ENCODE data around the gene ANTKMT. TPM values are rescaled to one million over a fixed set of nuclear protein-coding genes. Genes with fewer than 3 reads are reported as not detected.

Gene ANTKMT
- polyA plus RNA-seq, 4 donors = 13.5 to 27.8 (median 14.4) TPM

DNA sequence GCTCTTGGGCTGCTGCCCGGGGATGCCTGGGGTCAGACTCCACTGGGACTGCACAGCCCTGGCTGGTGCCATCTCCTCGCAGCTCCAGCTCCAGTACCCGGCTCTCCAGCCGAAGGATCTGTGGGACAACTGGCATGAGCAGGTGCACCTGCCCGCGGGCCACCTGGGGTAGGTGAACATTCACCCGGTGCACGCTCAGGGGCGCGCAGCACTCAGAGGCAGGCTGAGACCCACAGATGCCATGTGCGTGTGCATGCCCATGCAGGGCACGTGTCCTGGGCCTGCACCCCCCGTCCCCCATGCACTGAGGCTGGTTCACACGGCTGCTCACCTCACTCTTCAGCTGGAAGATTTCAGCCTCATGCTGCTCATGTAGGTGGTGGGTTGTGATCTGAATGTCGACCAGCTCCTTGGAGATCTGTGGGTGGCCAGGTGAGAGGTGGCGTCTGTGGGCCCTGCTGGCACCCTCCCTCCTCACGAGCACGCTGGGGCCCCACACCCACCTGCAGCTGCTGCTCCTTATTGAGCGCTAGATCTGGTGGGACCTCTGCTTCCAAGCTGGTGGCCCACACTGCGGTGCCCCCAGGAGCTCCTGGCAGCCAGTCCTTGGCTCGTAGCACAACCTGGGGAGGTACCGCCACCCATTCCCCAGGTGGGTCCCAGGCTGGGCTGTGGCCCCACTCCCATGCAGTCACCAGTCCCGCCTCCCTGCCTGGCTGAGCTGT, 4.7 kb downstream of the ANTKMT start:
- DNase-seq (ENCODE audit: low read depth in 4 of 4, low spot score in 3 of 4) = no peak

DNA sequence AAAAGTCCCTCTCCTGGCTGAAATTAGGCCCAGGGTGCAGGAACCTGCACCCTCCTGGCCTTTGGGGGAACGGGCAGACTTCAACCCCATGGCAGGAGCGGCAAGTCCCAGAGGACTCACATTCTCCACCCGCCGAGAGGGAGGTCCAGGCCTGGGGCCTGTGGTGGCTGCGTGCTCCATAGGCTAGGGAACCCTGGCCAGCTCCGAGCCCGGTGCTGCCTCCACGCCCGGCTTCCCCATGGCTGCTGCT, 5.2 kb downstream of the ANTKMT start:
- no peak for DNase-seq (ENCODE audit: low read depth in 4 of 4, low spot score in 3 of 4)

DNA sequence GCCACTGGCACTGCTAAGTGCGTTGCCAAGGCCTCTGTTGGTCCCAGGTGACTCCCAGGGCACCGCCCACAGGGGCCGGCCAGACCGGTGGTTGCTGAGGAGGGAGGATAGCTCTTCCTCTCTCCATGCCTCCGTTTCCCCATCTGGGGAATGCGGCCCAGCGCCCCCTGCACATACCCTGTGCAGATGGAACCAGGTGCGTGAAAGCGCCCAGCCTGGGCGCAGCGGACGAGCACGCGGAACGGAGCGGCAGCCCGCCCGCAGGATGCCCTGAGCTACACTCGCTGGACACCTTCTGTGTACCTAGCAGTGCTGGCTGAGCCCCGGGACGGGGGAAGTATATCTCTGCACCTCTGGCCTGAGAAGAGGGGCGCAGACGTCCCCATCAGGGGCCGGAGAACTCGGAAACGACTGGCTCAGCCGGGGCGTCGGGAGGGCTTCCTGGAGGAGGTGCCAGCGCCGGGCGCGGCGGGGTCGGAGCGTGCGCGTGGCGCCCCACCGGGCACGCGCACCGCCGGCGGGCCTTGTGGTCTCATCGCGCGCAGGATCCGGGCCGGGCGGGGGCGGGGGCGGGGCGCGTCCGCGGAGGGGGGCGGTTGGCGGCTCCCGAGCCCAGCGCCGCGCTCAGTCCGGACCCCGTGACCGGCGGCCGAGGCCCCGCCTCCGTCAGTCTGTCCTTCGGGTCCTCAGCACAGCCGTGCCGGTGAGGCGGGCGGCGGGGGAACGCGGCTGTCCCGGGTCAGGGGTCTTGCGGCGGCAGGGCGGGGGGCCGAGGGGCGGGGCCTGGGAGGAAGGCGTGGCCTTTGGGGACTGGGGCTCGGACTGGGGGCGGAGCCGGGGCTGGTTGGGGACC, 5.7 kb downstream of the ANTKMT start, which contains the start of the genes CCDC78 and HAGHL:
Gene CCDC78, minus strand, starts transcription at position 6 of the 853 bp plus-strand sequence. CDS start 76 bp downstream, outside the sequence.
Gene HAGHL, plus strand, starts transcription at position 669 of the 853 bp plus-strand sequence. CDS start 404 bp downstream, outside the sequence.
- no peak for DNase-seq (ENCODE audit: low read depth in 4 of 4, low spot score in 3 of 4)

DNA sequence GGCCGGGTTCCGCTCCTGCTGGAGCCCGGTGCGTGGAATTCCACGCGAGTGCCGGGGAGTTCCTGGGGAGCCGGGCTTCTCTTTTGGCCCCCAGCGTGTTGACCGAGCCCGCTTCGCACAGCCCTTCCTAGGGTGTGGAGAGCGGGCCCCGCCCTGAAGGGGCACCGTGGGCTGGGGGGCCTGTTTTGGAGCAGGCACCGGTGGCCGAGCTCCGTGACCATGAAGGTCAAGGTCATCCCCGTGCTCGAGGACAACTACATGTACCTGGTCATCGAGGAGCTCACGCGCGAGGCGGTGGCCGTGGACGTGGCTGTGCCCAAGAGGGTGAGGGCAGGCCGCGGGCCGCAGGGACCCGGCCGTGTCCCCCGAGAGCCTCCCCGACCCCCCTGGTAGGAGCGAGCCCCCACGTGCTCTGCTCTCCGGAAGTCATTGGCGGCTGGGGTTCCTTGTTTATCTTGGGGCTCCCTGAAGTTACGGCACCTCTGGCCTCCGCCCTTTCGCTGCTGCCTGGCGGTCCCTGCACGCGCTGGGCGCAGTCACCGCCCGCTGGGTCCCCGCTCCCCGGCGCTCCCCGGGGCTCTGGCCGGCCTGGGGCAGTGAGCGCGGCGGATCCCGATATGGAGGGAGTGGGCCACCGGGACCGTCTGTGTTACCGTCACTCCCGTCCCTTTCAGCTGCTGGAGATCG, 6.5 kb downstream of the ANTKMT start:
- DNase-seq (ENCODE audit: low read depth in 4 of 4, low spot score in 3 of 4) = no peak

DNA sequence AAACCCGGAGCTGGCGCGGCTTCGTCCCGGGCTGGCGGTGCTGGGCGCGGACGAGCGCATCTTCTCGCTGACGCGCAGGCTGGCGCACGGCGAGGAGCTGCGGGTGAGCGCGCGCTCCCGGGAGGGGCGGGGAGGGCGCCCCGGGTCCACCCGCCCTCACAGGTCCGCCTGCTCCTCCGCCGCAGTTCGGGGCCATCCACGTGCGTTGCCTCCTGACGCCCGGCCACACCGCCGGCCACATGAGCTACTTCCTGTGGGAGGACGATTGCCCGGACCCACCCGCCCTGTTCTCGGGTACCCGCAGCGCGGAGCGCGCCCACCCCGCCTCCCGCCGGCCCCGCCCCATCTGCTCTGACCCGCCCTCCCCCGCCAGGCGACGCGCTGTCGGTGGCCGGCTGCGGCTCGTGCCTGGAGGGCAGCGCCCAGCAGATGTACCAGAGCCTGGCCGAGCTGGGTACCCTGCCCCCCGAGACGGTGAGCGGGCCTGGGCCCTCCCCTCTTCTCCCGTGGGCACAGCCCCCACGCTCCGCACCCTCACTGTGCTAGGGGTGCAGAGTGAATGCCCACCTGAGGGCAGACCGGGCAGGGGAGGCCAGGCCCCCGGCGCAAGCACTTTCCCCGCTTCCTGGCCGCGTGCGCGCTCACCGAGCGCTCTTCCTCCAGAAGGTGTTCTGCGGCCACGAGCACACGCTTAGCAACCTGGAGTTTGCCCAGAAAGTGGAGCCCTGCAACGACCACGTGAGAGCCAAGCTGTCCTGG, 7.4 kb downstream of the ANTKMT start:
- no peak for DNase-seq (ENCODE audit: low read depth in 4 of 4, low spot score in 3 of 4)

DNA sequence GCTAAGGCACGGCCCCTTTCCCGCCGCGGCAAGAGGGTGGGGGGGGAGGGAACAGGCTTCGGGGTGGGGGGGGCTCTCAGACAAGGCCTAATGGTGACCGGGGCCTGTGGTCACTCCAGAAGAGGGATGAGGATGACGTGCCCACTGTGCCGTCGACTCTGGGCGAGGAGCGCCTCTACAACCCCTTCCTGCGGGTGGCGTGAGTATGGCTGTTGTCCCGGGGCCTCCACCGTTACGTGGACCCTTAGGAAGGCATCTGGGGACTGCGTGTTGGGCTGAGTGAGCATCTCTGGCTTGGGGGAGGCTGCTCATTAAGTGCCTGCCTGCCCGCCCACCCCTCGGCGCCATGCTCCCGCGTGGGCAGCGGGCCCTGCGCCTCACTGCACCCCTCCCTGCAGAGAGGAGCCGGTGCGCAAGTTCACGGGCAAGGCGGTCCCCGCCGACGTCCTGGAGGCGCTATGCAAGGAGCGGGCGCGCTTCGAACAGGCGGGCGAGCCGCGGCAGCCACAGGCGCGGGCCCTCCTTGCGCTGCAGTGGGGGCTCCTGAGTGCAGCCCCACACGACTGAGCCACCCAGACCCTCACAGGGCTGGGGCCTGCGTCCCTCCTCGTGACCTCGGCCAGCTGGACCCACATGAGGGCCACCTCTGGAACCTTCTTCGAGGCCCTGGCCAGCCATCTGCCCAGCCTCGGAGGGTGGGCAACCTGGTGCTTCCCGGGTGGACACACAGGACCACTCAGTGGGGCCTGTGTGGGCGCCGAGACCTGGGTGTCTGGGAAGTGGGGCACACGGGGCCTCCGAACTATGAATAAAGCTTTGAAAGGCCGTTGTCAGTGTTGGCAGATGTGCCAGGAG, 8.2 kb downstream of the ANTKMT start:
- no peak for DNase-seq (ENCODE audit: low read depth in 4 of 4, low spot score in 3 of 4)

DNA sequence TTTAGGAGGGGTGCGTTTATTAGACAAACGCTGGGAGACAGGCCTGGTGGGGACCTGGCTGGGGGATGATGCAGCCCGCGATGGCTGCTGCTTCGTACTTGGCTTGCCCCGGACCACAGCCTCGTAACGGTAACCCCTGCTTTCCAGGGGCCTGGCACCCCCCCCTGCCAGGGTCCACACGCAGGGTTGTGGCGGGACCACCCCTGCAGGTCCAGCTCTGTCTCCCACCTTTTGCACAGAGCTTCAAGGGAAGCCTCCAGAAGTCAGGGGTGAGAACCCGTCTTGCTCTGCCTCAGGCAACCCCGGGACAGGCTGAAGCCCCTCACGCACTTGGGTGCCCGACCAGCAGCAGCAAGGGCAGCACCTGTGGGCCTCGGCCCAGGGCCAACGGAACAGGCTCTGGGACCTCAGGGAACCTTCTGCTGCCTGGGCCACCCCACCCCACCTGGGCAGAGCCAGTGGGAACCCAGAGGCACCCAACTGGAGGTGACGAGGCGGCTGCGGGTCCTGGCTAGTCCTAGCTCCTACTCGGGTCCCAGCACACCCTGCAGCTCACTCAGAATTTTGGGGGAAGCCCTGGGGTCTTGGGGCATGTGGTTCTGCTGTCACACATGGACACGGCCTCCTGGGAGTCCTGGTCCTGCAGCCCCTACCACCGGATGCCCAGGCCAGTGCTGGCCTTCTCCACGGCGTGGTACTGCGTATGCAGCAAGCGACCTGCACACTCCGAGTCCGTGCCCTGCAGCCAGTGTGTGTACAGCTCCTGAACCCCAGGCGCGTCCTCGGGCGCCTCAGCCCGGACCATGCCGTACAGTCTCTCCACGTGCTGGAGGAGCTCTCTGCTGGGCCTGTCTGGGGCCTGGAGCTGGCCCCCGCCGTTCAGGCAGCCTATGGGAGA, 9.1 kb downstream of the ANTKMT start:
- no peak for DNase-seq (ENCODE audit: low read depth in 4 of 4, low spot score in 3 of 4)

DNA sequence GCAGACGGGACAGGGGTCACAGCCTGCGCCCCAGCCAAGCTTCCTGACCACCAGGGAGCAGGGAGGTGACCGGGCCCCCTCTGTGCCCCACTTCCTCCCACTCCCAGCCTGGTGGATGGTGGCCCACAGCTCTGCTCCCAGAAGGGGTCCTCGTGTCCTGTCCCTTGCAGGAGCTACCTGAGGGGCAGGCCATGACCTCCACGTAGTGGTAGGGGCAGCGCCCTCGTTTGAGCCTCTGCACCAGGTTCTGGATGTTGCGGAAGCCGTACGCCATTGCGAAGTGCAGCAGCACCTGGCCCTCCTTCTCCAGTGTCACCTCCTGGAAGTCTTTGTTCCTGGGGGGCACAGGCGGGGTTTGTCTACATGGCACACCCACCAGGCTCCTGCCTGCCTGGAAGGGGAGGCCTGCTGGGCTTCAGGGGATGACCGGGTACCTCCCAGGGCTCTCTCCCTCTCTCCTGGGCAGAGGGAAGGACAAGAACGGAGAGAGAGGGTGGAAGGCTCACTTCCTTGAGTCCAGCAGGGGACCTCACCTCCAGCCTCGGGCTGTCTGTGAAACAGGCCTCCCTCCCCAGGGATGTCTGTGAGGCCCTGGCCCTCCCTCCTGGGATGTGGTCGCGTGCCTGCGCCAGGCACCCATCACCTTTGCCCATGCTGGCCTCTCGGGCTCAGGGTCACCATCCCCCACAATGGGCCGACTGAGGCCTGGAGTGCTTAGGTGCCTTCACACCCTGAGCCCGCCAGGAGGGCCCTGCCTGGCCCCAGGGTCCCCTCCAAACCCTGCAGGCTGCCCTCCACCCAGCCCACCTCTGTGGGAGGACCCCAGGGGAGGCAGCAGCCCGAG, 9.9 kb downstream of the ANTKMT start:
- DNase-seq (ENCODE audit: low read depth in 4 of 4, low spot score in 3 of 4) = no peak

DNA sequence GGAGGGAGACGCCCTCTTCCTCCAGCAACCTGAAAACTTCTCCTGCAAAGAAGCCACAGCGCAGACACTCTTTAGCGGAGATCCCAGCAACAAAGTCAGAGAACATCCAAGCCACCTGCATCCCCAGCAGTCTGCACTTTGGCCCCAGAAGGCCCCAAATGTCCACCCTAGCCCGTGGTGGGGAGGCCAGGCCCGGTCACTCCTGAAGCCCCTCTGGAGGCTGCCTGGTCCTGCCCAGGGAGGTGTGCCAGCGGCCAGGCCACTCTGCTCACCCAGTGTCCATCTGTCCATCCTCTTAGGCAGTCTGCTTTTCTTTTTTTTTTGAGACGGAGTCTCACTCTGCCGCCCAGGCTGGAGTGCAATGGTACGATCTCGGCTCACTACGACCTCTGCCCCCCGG, 11.4 kb downstream of the ANTKMT start:
- no peak for DNase-seq (ENCODE audit: low read depth in 4 of 4, low spot score in 3 of 4)

DNA sequence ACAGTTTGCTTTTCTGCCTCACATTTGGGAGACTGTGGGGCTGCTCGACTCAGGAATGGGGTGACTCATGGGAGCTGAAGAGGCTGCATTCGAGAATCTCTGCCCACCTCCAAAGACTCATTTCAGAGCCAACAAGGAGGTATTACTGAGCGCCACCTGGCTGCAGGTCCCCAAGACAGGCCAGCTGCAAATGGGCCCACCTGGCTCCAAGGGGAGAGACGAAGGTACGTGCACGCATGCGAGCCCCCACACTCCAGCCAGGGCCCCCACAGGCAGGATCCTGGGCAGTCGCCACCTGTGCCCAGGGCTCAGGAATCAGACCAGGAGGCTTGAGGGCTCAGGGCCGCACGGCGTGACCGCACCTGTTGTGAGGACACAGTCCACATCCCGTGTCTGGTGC, 12.0 kb downstream of the ANTKMT start:
- DNase-seq (ENCODE audit: low read depth in 4 of 4, low spot score in 3 of 4) = no peak

DNA sequence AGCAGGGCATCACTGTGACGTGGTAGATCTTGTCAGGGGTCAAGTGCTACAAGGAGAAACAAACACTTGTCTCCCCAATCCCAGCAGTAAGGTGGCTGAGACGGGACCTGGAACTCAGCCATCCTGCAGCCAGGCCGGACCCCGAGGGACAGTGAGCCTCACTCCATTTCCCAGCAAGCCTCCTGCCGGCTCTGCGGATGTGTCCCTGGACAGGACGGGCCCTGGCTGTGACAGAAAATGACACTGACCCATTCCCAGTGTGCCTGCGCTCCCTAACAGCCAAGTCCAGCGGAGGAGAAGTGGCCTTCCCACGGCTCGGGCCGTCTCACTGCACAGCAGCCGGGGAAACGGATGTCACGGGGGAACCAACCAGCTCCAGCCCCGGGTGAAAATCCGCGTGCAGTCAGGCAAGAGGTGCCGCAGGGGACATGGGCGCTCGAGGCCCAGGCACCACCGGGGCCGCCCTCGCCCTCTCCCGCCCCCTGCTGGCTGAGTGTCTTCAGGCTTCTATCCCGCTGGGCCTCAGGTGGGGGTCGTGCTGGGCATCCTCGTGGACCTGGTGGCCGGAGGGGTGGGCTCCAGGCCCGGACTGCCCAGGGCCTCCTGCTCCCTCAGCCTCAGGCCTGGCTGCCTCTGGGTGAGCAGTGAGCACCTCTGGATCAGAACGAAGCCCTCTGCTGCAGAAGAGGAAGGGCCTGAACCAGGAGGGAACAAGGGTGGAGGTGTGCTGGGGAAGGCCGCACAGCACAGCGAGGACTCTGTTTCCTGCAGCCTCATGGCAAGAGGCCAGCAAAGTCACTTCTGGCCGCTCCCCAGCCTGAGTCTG, 12.6 kb downstream of the ANTKMT start:
- no peak for DNase-seq (ENCODE audit: low read depth in 4 of 4, low spot score in 3 of 4)

DNA sequence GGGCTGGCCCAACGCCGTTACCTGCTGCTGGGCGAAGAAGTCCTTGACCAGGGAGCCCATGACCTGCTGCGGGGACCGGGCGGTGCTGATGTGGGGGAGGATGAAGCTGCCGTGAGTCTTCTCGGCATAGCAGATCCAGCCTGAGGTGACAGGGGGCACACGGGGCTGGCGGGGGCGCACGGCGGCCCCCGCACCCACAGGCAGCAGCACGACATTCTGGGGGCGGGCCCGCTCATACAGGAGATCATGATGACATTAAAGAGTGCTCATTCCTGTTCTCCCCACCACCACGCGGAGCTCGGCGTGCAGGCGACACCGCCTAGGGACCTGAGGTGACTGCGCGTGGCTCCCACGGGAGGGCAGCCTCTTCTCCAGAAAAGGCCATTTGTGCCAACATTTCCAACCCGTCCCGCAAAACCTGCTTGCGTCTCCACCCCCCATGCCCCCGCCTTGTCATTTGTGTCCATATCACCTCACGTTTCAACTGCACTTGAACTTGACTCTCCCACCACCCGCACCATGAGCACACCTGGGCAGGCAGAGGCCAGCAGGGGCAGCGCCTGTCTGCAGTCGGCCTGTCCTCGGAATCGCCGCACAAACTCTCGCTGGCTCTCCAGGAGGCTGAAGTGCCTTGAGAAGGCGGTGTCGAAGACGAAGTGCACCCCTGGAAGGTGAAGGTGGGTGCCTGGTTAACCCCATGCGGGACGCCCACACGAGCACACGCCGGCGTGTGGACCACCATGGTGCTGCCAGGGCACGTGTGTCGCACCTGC, 13.4 kb downstream of the ANTKMT start:
- no peak for DNase-seq (ENCODE audit: low read depth in 4 of 4, low spot score in 3 of 4)

DNA sequence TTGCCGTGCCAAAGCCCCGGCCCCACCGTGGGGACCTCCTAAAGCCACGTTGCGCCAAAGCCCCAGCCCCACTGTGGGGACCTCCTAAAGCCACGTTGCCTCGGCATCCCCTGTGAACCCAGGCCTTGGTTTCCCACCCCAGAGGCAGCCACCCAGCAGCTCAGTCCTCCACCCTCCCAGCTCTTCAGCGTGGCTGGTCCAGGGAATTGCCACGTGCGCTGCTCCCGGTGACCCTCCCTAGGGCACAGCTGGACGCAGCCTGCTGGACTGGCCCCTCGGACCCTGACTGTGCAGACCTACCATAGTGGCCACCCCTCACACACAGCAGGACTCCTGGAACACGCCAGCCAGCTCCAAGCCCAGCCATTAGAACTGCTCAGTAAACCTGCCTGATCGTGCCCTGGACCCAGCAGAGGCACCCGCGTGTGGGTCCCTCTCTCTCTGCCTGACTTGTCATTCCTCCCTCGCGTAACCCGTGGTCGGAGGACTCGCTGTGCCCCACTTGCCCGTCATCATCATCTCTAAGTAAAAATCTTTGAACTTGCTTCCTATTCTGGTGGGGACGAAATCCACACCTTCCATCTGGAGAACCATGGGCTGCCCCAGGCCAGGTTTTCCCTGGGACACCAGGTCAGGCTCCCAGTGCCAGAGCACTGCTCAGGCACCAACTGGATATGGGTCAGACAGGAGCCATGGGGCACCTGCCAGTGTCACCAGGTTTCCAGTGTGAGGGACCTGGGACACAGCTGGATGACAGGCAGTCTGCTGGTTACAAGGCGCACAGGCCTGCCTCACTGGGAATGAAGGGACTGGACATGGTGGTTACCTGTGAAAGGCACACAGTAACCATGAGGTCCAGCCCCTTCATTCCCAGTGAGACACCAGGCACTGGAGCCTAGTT, 14.3 kb downstream of the ANTKMT start:
- DNase-seq (ENCODE audit: low read depth in 4 of 4, low spot score in 3 of 4) = no peak

DNA sequence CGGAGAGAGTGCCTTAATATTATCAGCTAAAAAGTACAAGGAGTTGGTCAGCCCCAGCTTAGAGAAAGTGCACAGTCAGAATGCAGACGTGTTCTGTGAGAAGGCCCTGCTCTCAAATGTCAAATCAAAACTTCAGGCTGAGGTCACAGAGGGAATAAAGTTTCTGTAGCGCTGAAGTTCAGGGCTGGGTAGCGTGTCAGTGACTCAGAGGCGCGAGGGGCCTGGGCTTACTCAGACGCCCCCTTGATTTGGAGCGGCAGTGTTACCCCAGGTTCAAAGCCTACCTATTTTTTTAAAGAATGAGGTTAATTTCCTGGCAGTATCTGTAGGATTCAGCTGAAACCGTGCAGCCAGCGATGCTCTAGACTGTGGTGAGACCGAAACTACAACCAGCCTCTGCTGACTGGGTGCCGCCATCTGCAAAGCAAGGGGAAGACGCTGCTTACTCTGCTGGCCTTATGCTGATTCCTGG, 15.1 kb downstream of the ANTKMT start:
- DNase-seq (ENCODE audit: low read depth in 4 of 4, low spot score in 3 of 4) = no peak

DNA sequence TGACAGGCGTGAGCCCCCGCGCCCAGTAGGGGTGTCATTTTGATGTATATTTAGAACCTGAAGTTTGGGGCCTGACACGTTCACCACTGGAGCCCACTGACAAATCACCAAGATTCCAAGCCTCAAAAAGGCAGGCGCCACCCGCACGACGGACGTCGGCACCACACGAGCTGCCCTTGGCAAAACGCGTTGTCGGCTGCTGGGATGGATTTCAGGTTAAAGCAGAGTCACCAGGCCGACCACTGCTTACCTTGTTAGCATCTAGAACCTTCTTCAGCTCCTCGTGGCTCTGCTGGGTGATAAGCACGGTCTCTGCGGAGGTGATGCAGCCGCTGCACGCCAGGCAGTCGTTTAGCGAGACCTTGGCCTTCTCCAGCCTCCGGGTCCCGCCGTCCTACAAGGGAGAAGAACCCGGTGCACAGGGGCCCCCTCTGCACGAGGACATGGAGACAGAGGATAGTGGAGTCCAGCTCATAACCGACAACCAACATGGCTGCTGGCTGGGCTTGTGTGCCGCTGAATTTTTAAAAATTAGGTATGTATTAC, 16.1 kb downstream of the ANTKMT start:
- no peak for DNase-seq (ENCODE audit: low read depth in 4 of 4, low spot score in 3 of 4)
